Ovary (tissue), 9 donors: ENCODE data around the gene SCEL. TPM values are rescaled to one million over a fixed set of nuclear protein-coding genes. Genes with fewer than 3 reads are reported as not detected.

Experiments
- DNase-seq, 5 donors: peaks; one replicate each; pipeline ENCODE4 v3.0.0-alpha.2; 2019 to 2020
- H3K27ac ChIP-seq, 2 donors: fragments of 200-600 bp; one replicate each; pipeline versions ENCODE4 v1.5.1 to v1.8.0; 2019 to 2022
- H3K27me3 ChIP-seq: fragments of 200-600 bp; one replicate; pipeline ENCODE4 v1.8.0; 2022
- H3K36me3 ChIP-seq: fragments of 200-600 bp; sonication (generic); one replicate; pipeline ENCODE4 v1.5.1; 2019
- H3K4me1 ChIP-seq: one replicate; pipeline ENCODE4 v1.8.1; 2013; ENCODE audit warnings: mild to moderate bottlenecking, moderate library complexity; ENCODE audit not compliant: insufficient read depth
- H3K4me3 ChIP-seq: fragments of 200-600 bp; sonication (generic); one replicate; pipeline ENCODE4 v1.5.1; 2017
- H3K9me3 ChIP-seq, 2 donors: fragments of 200-600 bp in 1 of 2; sonication (generic) in 1 of 2; one replicate each; pipeline versions ENCODE4 v1.5.1 to v1.8.1; 2013 to 2019; ENCODE audit warnings: mild to moderate bottlenecking in 1 of 2, moderate library complexity in 1 of 2
- CTCF ChIP-seq, 3 donors: fragments of 450-650 bp in 2 of 3; fragments of 200-600 bp in 1 of 3; IDR thresholded peaks; one replicate each; pipeline versions ENCODE4 v1.5.1 to v1.8.0; 2016 to 2022; ENCODE audit warnings: antibody characterized with exemption in 3 of 3, mild to moderate bottlenecking in 1 of 3
- EP300 ChIP-seq: sonication (generic); formaldehyde crosslinking; IDR thresholded peaks from one replicate; pipeline ENCODE4 v1.6.1; 2017; ENCODE audit warnings: antibody characterized with exemption
- POLR2A ChIP-seq: fragments of 450-650 bp; IDR thresholded peaks from one replicate; pipeline ENCODE4 v1.6.1; 2017; ENCODE audit warnings: antibody characterized with exemption, mild to moderate bottlenecking, moderate library complexity
- WGBS, 3 donors: extraction: QIAGEN DNeasy Blood & Tissue Kit in 1 of 3; methylation state at CpG; one replicate each; pipeline versions ENCODE4 v1.1.5 to v1.1.7; 2013 to 2017; 5-methylcytosine and 5-hydroxymethylcytosine counted together
- intact Hi-C, 4 donors: fragments of 100-400 bp; cut with DNase I; formaldehyde crosslinking; loops; one replicate each; pipeline versions ENCODE4 v1.11.0 to v1.15.1; 2022 to 2023
- polyA plus RNA-seq, 2 donors: library from polyadenylated mRNA; stranded (reverse); fragments of 200-250 nt in 1 of 2; fragments of 350-450 nt in 1 of 2; fragmentation: Illumina TruSeq in 1 of 2; extraction: RNeasy Lipid Tissue Mini Kit (QIAGEN cat#74804) in 1 of 2; gene quantifications; one replicate each; pipeline ENCODE4 v1.2.3, GENCODE V29; 2013 to 2014
- total RNA-seq, 7 donors: library from RNA; depleted of rRNA in 2 of 7; stranded (reverse); fragments of >200 nt in 2 of 7; fragmentation: NEBNext Ultra II Directional in 3 of 7; extraction: Animal tissue kit (Norgen Biotek cat#: 25700) in 3 of 7; gene quantifications; one replicate each; pipeline versions ENCODE4 v1.1.0 to v1.2.4, GENCODE V29; 2016 to 2023
- donor health status: DM: no; HTN: no; CAD: no; lungs with moderate emphysema.
- donor health status: DM: no; HTN: no; CAD: no.
- donor health status: Bipolar disorder and iron deficiency.
- donor health status: DM: yes; HTN: yes; CAD: no.
- donor health status: DM: no; HTN: no; CAD: no.
- donor health status: DM: yes; HTN: yes; CAD: no.

Gene SCEL
- total and polyA plus RNA-seq, 9 donors = 0.04 TPM; not detected in 8

- Histone ChIP-seq H3K4me3 (no peak overlapping the region), H3K36me3 (no peaks in the 10 kb centered on the region), H3K27me3 (no peaks in the 10 kb centered on the region), H3K4me1 (no peaks in the 10 kb centered on the region), H3K9me3 (no peaks in the 10 kb centered on the region), H3K27ac (no peak overlapping the region)
- WGBS, 3 donors = 87 to 91% (median 88%) methylated on average over 3 of the region's 3 CpGs
- intact Hi-C loops = no loop called here
- TF ChIP-seq CTCF (IDR thresholded peaks at IDR 0.05) (no peak), EP300 (no peak), POLR2A (no peak)
- no peak for DNase-seq
Observed at GRCh38 chr13:77528414-77528813, 7.1 kb upstream of the SCEL start.

- WGBS, 3 donors = 66 to 71% (median 67%) methylated on average over 4 of the region's 4 CpGs
- Histone ChIP-seq H3K4me3 (no peak overlapping the region), H3K27ac (no peak overlapping the region), H3K27me3 (no peaks in the 10 kb centered on the region), H3K36me3 (no peaks in the 10 kb centered on the region), H3K9me3 (no peaks in the 10 kb centered on the region), H3K4me1 (no peaks in the 10 kb centered on the region)
- TF ChIP-seq CTCF (IDR thresholded peaks at IDR 0.05) (no peak), POLR2A (no peak), EP300 (no peak)
- DNase-seq = no peak
- intact Hi-C loops = no loop called here
Observed at GRCh38 chr13:77528834-77529500, 6.5 kb upstream of the SCEL start.

GRCh38 chr13:77529501-77529840 lies 6.0 kb upstream of the SCEL start:
- intact Hi-C loops = no loop called here
- WGBS, 3 donors = 76 to 93% (median 92%) methylated on average over 4 of the region's 4 CpGs
- no peak overlapping the region for H3K27ac ChIP-seq
- TF ChIP-seq POLR2A (no peak), EP300 (no peak), CTCF (IDR thresholded peaks at IDR 0.05) (no peak)
- H3K36me3 ChIP-seq = no peaks in the 10 kb centered on the region
- no peaks in the 10 kb centered on the region for H3K4me1 ChIP-seq
- no peaks in the 10 kb centered on the region for H3K27me3 ChIP-seq
- no peak overlapping the region for H3K4me3 ChIP-seq
- H3K9me3 ChIP-seq = no peaks in the 10 kb centered on the region
- DNase-seq = no peak

GRCh38 chr13:77530875-77531274 lies 4.6 kb upstream of the SCEL start:
- H3K36me3 ChIP-seq = no peaks in the 10 kb centered on the region
- intact Hi-C loops = no loop called here
- DNase-seq = no peak
- no peak overlapping the region for H3K4me3 ChIP-seq
- no peak overlapping the region for H3K27ac ChIP-seq
- no peaks in the 10 kb centered on the region for H3K4me1 ChIP-seq
- H3K9me3 ChIP-seq = no peaks in the 10 kb centered on the region
- no peaks in the 10 kb centered on the region for H3K27me3 ChIP-seq
- no peak for TF ChIP-seq EP300
- TF ChIP-seq CTCF (IDR thresholded peaks at IDR 0.05) = no peak
- no peak for TF ChIP-seq POLR2A
